Measurements from ENCODE around the gene GPR6. TPM values are rescaled to one million over a fixed set of nuclear protein-coding genes. Genes with fewer than 3 reads are reported as not detected.

GPR6 gene
- total RNA-seq, 1 experiment from 2014 or later, result not detected

DNA sequence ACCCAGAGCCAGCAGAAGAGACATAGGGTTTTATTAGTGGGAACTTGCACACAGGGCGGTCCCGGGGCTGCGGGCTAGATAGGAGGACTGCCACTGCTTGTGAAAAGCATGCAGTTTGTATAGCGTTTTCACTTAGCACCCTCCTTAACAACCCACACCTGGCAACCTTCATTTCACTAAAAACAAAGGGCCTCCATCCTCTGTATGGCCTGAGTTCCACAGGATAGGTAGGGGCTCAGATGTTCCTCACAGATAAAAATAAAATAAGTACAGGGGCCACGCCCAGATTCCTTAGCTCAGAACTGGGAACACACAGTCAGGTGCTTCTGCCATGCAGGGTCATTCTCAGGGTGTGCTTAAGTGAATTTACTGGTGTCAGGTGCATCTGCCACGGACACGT lies 39.8 kb downstream of the GPR6 start:
- no peak for DNase-seq
- no peaks in the 10 kb centered on the region for H3K9me3 Mint-ChIP-seq (ENCODE audit: low read depth, unreplicated experiment)
- H3K27ac Mint-ChIP-seq (ENCODE audit: unreplicated experiment), result no peak overlapping the region
- CTCF ChIA-PET, result no interaction called here
- H3K4me1 Mint-ChIP-seq (ENCODE audit: low read depth, unreplicated experiment), result no peaks in the 10 kb centered on the region
- TF ChIP-seq, protein P1, sequence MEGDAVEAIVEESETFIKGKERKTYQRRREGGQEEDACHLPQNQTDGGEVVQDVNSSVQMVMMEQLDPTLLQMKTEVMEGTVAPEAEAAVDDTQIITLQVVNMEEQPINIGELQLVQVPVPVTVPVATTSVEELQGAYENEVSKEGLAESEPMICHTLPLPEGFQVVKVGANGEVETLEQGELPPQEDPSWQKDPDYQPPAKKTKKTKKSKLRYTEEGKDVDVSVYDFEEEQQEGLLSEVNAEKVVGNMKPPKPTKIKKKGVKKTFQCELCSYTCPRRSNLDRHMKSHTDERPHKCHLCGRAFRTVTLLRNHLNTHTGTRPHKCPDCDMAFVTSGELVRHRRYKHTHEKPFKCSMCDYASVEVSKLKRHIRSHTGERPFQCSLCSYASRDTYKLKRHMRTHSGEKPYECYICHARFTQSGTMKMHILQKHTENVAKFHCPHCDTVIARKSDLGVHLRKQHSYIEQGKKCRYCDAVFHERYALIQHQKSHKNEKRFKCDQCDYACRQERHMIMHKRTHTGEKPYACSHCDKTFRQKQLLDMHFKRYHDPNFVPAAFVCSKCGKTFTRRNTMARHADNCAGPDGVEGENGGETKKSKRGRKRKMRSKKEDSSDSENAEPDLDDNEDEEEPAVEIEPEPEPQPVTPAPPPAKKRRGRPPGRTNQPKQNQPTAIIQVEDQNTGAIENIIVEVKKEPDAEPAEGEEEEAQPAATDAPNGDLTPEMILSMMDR (IDR thresholded peaks at IDR 0.05; ENCODE audit: unreplicated experiment), result no peak
- H3K36me3 Mint-ChIP-seq (ENCODE audit: insufficient read depth, unreplicated experiment), result no peaks in the 10 kb centered on the region
- BruUV-seq (replicated peaks), result no TSS peak
- intact Hi-C loops (cut with micrococcal nuclease; ENCODE audit: unreplicated experiment), result no loop called here
- no peak overlapping the region for H3K4me3 Mint-ChIP-seq (ENCODE audit: low read depth, unreplicated experiment)
- no peaks in the 10 kb centered on the region for H3K27me3 Mint-ChIP-seq (ENCODE audit: unreplicated experiment)

DNA sequence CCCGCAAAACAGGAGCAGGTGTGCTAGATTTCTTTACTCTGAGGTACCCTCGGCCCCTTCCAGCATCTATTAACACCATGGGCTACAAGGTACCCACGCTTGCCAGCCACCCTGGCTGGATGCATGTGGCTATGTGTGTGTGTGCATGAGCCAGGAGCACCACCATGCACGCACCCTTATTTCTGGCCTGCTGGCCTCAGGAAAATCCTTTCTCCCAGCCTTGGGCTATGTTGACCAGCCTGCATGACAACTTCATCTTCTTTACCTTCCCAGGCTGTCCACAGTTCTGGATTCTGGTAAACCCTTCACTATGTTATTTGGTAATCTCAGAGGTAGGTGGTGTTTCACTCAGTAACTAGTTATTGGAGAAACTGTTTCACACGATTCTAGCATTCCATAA lies 40.4 kb downstream of the GPR6 start:
- H3K27ac Mint-ChIP-seq (ENCODE audit: unreplicated experiment), result no peak overlapping the region
- CTCF ChIA-PET, result interaction anchor here (0.6 kb wide), 1 partner anchor 226 kb away, joined by 3 read pairs; no protein-coding TSS in a partner anchor
- no peaks in the 10 kb centered on the region for H3K4me1 Mint-ChIP-seq (ENCODE audit: low read depth, unreplicated experiment)
- H3K27me3 Mint-ChIP-seq (ENCODE audit: unreplicated experiment), result no peaks in the 10 kb centered on the region
- no peak for DNase-seq
- BruUV-seq (replicated peaks), result no TSS peak
- TF ChIP-seq, protein P1 (IDR thresholded peaks at IDR 0.05; ENCODE audit: unreplicated experiment), result no peak
- intact Hi-C loops (cut with micrococcal nuclease; ENCODE audit: unreplicated experiment), result no loop called here
- H3K4me3 Mint-ChIP-seq (ENCODE audit: low read depth, unreplicated experiment), result no peak overlapping the region
- H3K36me3 Mint-ChIP-seq (ENCODE audit: insufficient read depth, unreplicated experiment), result no peaks in the 10 kb centered on the region
- H3K9me3 Mint-ChIP-seq (ENCODE audit: low read depth, unreplicated experiment), result no peaks in the 10 kb centered on the region

DNA sequence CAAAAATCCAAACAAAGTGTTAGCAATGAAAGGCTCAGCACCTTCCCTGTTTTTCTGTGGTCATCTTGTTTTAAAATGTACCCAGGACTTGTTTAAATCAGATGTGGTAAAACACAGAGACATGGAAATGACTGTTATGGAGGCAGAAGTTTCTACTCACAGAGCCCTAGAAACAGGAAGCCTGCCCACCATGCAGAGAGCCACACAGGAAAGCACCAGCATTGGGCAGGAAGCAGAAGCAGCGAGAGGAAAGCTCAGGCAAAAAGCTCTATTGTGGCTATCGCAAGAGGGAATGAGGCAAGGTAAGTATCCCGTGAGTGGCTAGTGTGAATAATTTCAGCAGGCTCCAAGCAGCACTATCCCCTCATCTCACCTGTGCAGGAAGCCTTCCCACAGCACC lies 42.8 kb downstream of the GPR6 start:
- intact Hi-C loops (cut with micrococcal nuclease; ENCODE audit: unreplicated experiment), result no loop called here
- Mint-ChIP-seq H3K36me3 (ENCODE audit: insufficient read depth, unreplicated experiment) (no peaks in the 10 kb centered on the region), H3K27me3 (ENCODE audit: unreplicated experiment) (no peaks in the 10 kb centered on the region), H3K4me1 (ENCODE audit: low read depth, unreplicated experiment) (peaks cover 20% of the 10 kb centered on the region), H3K27ac (ENCODE audit: unreplicated experiment) (no peak overlapping the region), H3K9me3 (ENCODE audit: low read depth, unreplicated experiment) (no peaks in the 10 kb centered on the region), H3K4me3 (ENCODE audit: low read depth, unreplicated experiment) (no peak overlapping the region)
- CTCF ChIA-PET, result no interaction called here
- TF ChIP-seq, protein P1 (IDR thresholded peaks at IDR 0.05; ENCODE audit: unreplicated experiment), result no peak
- no peak for DNase-seq
- BruUV-seq (replicated peaks), result no TSS peak

DNA sequence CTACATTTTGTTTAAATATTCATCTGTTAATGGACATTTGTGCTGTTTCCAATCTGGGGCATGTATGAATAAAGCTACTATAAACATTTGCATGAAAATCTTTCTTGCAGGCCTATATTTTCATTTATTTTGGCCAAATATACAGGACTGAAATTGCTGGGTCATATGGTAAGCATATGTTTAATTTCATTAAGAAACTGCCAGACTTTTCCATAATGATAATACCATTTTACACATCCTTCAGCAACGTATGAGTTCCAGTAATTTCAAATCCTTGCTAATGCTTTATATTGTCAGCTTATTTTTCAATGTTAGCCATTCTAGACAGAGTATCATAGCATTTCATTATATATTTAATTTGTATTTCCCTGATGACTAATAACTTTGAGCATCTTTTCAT lies 51.0 kb downstream of the GPR6 start:
- Mint-ChIP-seq H3K4me1 (ENCODE audit: low read depth, unreplicated experiment) (peaks cover 19% of the 10 kb centered on the region), H3K4me3 (ENCODE audit: low read depth, unreplicated experiment) (no peak overlapping the region), H3K9me3 (ENCODE audit: low read depth, unreplicated experiment) (no peaks in the 10 kb centered on the region), H3K27ac (ENCODE audit: unreplicated experiment) (no peak overlapping the region), H3K36me3 (ENCODE audit: insufficient read depth, unreplicated experiment) (no peaks in the 10 kb centered on the region), H3K27me3 (ENCODE audit: unreplicated experiment) (no peaks in the 10 kb centered on the region)
- no TSS peak for BruUV-seq (replicated peaks)
- TF ChIP-seq, protein P1 (IDR thresholded peaks at IDR 0.05; ENCODE audit: unreplicated experiment), result no peak
- intact Hi-C loops (cut with micrococcal nuclease; ENCODE audit: unreplicated experiment), result no loop called here
- CTCF ChIA-PET, result no interaction called here
- no peak for DNase-seq

Other genes with a start within 250 kb of the GPR6 start
- gene WASF1, start 201.4 kb downstream of the GPR6 start, total RNA-seq (2022), result 11.3 and 12.7 TPM in 2 replicates
- 22.7 and 24.5 TPM in 2 replicates for gene CDC40, start 202.1 kb downstream of the GPR6 start, total RNA-seq (2022)